ENCODE measurements around the gene TMEM14A. TPM values are rescaled to one million over a fixed set of nuclear protein-coding genes. Genes with fewer than 3 reads are reported as not detected.

Gene TMEM14A
- total and polyA plus RNA-seq, 9 of the 15 experiments (the other 6 are each of a cell fraction or from before 2014, with no cell fraction given), result 3.5 to 43.3 (median 8.5) TPM

DNA sequence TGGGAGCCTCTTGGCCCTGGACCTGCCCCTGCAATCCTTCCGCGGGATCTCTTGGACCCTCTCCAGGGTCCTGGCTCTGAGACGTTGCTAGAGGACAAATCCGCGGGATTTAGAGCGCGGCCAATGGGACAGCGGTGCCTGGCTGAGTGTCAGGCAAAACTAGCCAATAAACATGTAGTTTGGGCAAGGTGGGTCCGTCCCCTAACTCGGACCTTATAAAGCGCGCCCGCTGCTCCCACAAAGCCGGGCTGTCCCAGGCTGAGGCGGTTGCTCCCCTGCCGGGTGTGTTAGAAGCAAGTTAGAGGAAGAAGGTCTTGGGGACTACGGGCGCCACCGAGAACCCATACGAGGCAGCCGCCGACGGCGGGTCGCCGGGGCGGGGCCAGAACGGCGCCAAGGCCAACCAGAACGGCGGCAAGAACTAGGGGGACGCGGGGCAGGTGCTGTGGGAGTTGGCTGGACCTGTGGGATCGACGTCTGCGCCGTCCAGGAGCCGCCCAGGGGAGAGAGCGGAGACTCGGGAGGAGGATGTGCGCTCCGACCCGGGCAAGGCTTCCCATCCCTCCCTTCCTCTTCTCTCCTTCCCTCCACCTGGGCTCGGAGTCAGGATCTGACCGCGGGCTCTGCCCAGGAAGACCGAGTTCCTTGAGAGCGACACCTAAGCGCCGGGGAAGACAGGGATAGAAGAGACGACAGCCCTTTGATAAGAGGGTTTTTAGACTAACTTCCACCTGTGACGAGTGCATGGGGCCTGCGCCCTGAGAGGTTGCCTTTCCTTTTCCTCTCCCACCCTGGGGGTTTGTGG lies 6.5 kb upstream of the TMEM14A start (continued):
- TF ChIP-seq, protein P1, sequence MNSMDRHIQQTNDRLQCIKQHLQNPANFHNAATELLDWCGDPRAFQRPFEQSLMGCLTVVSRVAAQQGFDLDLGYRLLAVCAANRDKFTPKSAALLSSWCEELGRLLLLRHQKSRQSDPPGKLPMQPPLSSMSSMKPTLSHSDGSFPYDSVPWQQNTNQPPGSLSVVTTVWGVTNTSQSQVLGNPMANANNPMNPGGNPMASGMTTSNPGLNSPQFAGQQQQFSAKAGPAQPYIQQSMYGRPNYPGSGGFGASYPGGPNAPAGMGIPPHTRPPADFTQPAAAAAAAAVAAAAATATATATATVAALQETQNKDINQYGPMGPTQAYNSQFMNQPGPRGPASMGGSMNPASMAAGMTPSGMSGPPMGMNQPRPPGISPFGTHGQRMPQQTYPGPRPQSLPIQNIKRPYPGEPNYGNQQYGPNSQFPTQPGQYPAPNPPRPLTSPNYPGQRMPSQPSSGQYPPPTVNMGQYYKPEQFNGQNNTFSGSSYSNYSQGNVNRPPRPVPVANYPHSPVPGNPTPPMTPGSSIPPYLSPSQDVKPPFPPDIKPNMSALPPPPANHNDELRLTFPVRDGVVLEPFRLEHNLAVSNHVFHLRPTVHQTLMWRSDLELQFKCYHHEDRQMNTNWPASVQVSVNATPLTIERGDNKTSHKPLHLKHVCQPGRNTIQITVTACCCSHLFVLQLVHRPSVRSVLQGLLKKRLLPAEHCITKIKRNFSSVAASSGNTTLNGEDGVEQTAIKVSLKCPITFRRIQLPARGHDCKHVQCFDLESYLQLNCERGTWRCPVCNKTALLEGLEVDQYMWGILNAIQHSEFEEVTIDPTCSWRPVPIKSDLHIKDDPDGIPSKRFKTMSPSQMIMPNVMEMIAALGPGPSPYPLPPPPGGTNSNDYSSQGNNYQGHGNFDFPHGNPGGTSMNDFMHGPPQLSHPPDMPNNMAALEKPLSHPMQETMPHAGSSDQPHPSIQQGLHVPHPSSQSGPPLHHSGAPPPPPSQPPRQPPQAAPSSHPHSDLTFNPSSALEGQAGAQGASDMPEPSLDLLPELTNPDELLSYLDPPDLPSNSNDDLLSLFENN (IDR thresholded peaks at IDR 0.05; ENCODE audit: low read depth in 2 of 2, low read length in 2 of 2), result no peak
- TF ChIP-seq NCOR1 (IDR thresholded peaks at IDR 0.05) (no peak), HNRNPUL1 (IDR thresholded peaks at IDR 0.05; ENCODE audit: low read length) (no peak), OTX1 (CRISPR knock-in tag; IDR thresholded peaks at IDR 0.05) (no peak), POLR2AphosphoS2 (IDR thresholded peaks at IDR 0.05; ENCODE audit: low read length) (no peak), BCL6 (CRISPR knock-in tag; IDR thresholded peaks at IDR 0.05) (no peak), FIP1L1 (IDR thresholded peaks at IDR 0.05; ENCODE audit: low read depth, low read length, poor library complexity, severe bottlenecking) (no peak), ZNF146 (CRISPR knock-in tag; IDR thresholded peaks at IDR 0.05; ENCODE audit: unreplicated experiment) (no peak), CCAR2 (IDR thresholded peaks at IDR 0.05; ENCODE audit: low read depth, low read length) (no peak), HOXB6 (CRISPR knock-in tag; IDR thresholded peaks at IDR 0.05; ENCODE audit: borderline replicate concordance) (no peak), BCOR (IDR thresholded peaks at IDR 0.05) (peak; percentile 7; the same call in 1 of the 2 replicates)
- TF ChIP-seq, protein P2, sequence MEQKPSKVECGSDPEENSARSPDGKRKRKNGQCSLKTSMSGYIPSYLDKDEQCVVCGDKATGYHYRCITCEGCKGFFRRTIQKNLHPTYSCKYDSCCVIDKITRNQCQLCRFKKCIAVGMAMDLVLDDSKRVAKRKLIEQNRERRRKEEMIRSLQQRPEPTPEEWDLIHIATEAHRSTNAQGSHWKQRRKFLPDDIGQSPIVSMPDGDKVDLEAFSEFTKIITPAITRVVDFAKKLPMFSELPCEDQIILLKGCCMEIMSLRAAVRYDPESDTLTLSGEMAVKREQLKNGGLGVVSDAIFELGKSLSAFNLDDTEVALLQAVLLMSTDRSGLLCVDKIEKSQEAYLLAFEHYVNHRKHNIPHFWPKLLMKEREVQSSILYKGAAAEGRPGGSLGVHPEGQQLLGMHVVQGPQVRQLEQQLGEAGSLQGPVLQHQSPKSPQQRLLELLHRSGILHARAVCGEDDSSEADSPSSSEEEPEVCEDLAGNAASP (IDR thresholded peaks at IDR 0.05), result no peak
- TF ChIP-seq, protein P3, sequence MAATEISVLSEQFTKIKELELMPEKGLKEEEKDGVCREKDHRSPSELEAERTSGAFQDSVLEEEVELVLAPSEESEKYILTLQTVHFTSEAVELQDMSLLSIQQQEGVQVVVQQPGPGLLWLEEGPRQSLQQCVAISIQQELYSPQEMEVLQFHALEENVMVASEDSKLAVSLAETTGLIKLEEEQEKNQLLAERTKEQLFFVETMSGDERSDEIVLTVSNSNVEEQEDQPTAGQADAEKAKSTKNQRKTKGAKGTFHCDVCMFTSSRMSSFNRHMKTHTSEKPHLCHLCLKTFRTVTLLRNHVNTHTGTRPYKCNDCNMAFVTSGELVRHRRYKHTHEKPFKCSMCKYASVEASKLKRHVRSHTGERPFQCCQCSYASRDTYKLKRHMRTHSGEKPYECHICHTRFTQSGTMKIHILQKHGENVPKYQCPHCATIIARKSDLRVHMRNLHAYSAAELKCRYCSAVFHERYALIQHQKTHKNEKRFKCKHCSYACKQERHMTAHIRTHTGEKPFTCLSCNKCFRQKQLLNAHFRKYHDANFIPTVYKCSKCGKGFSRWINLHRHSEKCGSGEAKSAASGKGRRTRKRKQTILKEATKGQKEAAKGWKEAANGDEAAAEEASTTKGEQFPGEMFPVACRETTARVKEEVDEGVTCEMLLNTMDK (IDR thresholded peaks at IDR 0.05; ENCODE audit: borderline replicate concordance, insufficient read depth, low read depth, low read length, poor library complexity, severe bottlenecking), result no peak
- TF ChIP-seq, protein P4, sequence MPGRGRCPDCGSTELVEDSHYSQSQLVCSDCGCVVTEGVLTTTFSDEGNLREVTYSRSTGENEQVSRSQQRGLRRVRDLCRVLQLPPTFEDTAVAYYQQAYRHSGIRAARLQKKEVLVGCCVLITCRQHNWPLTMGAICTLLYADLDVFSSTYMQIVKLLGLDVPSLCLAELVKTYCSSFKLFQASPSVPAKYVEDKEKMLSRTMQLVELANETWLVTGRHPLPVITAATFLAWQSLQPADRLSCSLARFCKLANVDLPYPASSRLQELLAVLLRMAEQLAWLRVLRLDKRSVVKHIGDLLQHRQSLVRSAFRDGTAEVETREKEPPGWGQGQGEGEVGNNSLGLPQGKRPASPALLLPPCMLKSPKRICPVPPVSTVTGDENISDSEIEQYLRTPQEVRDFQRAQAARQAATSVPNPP (IDR thresholded peaks at IDR 0.05; ENCODE audit: borderline replicate concordance, insufficient read depth, insufficient read length), result no peak
- TF ChIP-seq, protein P5, sequence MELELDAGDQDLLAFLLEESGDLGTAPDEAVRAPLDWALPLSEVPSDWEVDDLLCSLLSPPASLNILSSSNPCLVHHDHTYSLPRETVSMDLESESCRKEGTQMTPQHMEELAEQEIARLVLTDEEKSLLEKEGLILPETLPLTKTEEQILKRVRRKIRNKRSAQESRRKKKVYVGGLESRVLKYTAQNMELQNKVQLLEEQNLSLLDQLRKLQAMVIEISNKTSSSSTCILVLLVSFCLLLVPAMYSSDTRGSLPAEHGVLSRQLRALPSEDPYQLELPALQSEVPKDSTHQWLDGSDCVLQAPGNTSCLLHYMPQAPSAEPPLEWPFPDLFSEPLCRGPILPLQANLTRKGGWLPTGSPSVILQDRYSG (tag; conservative IDR thresholded peaks at IDR 0.05; ENCODE audit: low read depth), result no peak

Data from K562 (cell line).